ENCODE results near the gene LSM7.

LSM7 gene

GRCh38 chr19:2328401-2329148, at the start of gene LSM7, which contains the start of gene SPPL2B:
Gene LSM7, minus strand, starts transcription at chr19:2328586. Its CDS starts 20 bp downstream, at chr19:2328566.
Gene SPPL2B, plus strand, starts transcription at chr19:2328684. Its CDS starts 26 bp downstream, at chr19:2328710.
- DNase-seq, result peak; percentile 92

- no peak for DNase-seq
Measured at GRCh38 chr19:2376784-2377519, 48.6 kb upstream of the LSM7 start.

GRCh38 chr19:2375353-2376121, 47.2 kb upstream of the LSM7 start:
- no peak for DNase-seq

GRCh38 chr19:2374808-2375207, 46.4 kb upstream of the LSM7 start:
- DNase-seq, result no peak

GRCh38 chr19:2372076-2372612, 43.8 kb upstream of the LSM7 start:
- no peak for DNase-seq

GRCh38 chr19:2371656-2372055, 43.3 kb upstream of the LSM7 start:
- DNase-seq, result no peak

GRCh38 chr19:2365201-2365970, 37.0 kb upstream of the LSM7 start:
- DNase-seq, result no peak

- DNase-seq, result no peak
Measured at GRCh38 chr19:2363419-2363818, 35.0 kb upstream of the LSM7 start.

GRCh38 chr19:2362970-2363300, 34.5 kb upstream of the LSM7 start:
- DNase-seq, result no peak

- DNase-seq, result no peak
Measured at GRCh38 chr19:2362046-2362969, 33.9 kb upstream of the LSM7 start.

GRCh38 chr19:2361246-2362045, 33.1 kb upstream of the LSM7 start:
- DNase-seq, result no peak

- no peak for DNase-seq
Measured at GRCh38 chr19:2360833-2361232, 32.4 kb upstream of the LSM7 start.

- DNase-seq, result no peak
Measured at GRCh38 chr19:2359992-2360685, 31.8 kb upstream of the LSM7 start, which contains the start of gene TMPRSS9. Gene TMPRSS9, plus strand, starts transcription at chr19:2360265. Its CDS starts 29,521 bp downstream, at chr19:2389786.

GRCh38 chr19:2358548-2359173, 30.3 kb upstream of the LSM7 start:
- no peak for DNase-seq

GRCh38 chr19:2357279-2358206, 29.2 kb upstream of the LSM7 start:
- no peak for DNase-seq

- DNase-seq, result no peak
Measured at GRCh38 chr19:2356036-2356646, 27.8 kb upstream of the LSM7 start.

- DNase-seq, result no peak
Measured at GRCh38 chr19:2355168-2356035, 27.0 kb upstream of the LSM7 start.

All from CD4-positive, alpha-beta T cell treated with Interferon gamma for 1 hour (primary cell).